Nephron (organoid): ENCODE results near the gene KCNK15.

Source experiments
- H3K27ac Mint-ChIP-seq, 3 experiments: 2 replicates each; pipeline ENCODE4 v1.8.0; 2020; ENCODE audit warnings: mixed read lengths in 3 of 3, mild to moderate bottlenecking in 2 of 3, moderate library complexity in 1 of 3
- H3K27me3 Mint-ChIP-seq: 2 replicates; pipeline ENCODE4 v1.8.0; 2021; ENCODE audit warnings: low read depth, mild to moderate bottlenecking, moderate library complexity, mixed read lengths
- H3K36me3 Mint-ChIP-seq: 2 replicates; pipeline ENCODE4 v1.8.0; 2020; ENCODE audit warnings: low read depth, mixed read lengths
- H3K4me1 Mint-ChIP-seq: 2 replicates; pipeline ENCODE4 v1.8.0; 2020; ENCODE audit warnings: mixed read lengths
- H3K4me3 Mint-ChIP-seq, 3 experiments: 2 replicates each; pipeline ENCODE4 v1.8.0; 2020; ENCODE audit warnings: mild to moderate bottlenecking in 3 of 3, mixed read lengths in 3 of 3, moderate library complexity in 2 of 3
- H3K9me3 Mint-ChIP-seq: 2 replicates; pipeline ENCODE4 v1.8.0; 2020; ENCODE audit warnings: mixed read lengths
- CTCF ChIP-seq, 3 experiments: fragments of 200-600 bp; sonication (generic); IDR thresholded peaks; one replicate each; pipeline ENCODE4 v1.5.0; 2021; ENCODE audit warnings: antibody characterized with exemption in 3 of 3; ENCODE audit not compliant: unreplicated experiment in 3 of 3

The KCNK15 gene

DNA sequence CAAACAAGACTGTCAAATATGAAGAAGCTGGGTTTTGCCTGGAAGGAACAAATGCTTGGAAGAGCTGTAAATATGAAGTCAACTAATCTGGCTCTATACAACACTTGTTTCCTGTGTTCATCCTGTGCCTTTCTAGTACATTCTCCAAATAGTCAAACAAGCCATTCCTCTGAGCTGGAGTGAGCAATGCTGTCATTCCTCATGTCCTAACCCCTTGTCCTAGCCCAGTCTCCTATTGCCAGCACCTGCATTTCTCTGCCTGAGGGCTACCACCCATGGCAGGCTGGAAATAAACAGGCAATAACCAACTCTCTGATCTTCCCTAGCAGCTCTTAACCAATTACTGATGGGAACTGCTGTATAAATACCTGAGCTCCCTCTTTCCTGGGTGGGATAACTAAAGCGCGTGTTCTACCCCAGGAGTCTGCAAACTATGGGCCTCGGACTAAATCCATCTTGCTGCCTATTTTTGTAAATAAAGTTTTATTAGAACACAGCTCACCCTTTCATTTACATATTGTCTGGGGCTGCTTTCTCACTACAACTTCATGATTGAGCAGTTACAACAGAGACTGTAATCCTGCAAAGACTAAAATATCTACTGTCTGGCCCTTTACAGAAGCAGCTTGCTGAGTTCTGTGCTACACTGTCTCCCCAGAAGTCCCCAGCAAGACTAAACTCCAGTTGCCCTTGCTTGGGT, 51.2 kb downstream of the KCNK15 start:
- no peaks in the 10 kb centered on the region for H3K9me3 Mint-ChIP-seq

GRCh38 chr20:44799691-44800090, 54.0 kb downstream of the KCNK15 start:
- Mint-ChIP-seq H3K9me3 (peaks cover 3% of the 10 kb centered on the region), H3K4me3 (no peak overlapping the region), H3K27ac (no peak overlapping the region), H3K36me3 (no peaks in the 10 kb centered on the region), H3K4me1 (peaks cover 47% of the 10 kb centered on the region), H3K27me3 (peaks cover 22% of the 10 kb centered on the region)
- no peak for TF ChIP-seq CTCF (IDR thresholded peaks at IDR 0.05; ENCODE audit: unreplicated experiment in 3 of 3)

More for the DNA sequence above, 51.2 kb downstream of the KCNK15 start:
- H3K4me1 Mint-ChIP-seq: peaks cover 24% of the 10 kb centered on the region
- no peak overlapping the region for H3K4me3 Mint-ChIP-seq
- no peak for TF ChIP-seq CTCF (IDR thresholded peaks at IDR 0.05; ENCODE audit: unreplicated experiment in 3 of 3)
- H3K27me3 Mint-ChIP-seq: peaks cover 9% of the 10 kb centered on the region
- no peaks in the 10 kb centered on the region for H3K36me3 Mint-ChIP-seq
- H3K27ac Mint-ChIP-seq: no peak overlapping the region

DNA sequence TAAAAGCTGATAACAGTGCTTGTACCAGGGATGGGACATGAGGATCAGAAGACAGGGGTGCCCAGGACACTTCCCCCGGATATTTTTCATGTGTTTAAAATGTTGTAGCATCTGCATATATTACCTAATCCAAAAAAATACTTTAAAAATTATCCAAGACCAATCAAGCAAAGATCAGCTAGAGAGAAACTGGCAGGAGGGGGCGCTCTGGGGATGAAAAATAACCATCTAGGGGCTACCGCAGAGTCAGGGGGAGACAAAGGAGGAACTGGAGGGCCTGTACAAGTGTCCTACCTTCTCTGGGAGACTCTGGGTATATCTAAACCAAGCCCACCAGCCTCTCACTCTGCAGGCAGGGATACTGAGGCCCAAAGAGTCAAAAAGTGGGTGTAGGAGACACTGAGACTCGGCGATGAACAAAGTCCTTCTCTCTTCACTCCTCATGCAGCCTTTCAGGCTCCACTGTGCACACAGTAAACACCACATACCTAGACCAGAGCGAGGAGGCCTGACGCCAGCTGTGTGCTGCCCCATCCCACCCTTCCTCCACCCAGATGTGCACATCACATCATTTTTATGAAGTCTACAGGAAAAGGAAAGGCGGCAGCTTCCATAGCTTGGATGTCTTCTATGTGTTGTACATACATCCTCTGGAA, 54.9 kb downstream of the KCNK15 start:
- Mint-ChIP-seq H3K27me3 (peaks cover 19% of the 10 kb centered on the region), H3K9me3 (peaks cover 3% of the 10 kb centered on the region)

More for the DNA sequence above, 54.9 kb downstream of the KCNK15 start:
- TF ChIP-seq CTCF (IDR thresholded peaks at IDR 0.05; ENCODE audit: unreplicated experiment in 3 of 3): no peak
- Mint-ChIP-seq H3K4me3 (no peak overlapping the region), H3K27ac (no peak overlapping the region), H3K36me3 (no peaks in the 10 kb centered on the region), H3K4me1 (peaks cover 53% of the 10 kb centered on the region)
